Measurements from ENCODE around the gene SNORC. TPM values are rescaled to one million over a fixed set of nuclear protein-coding genes. Genes with fewer than 3 reads are reported as not detected.

Gene SNORC
- total RNA-seq, 6 experiments from 2014 or later = 0.55 to 1.2 (median 0.67) TPM

GRCh38 chr2:232908695-232909094, 38.6 kb downstream of the SNORC start:
- peaks cover 20% of the 10 kb centered on the region for H3K9me3 Mint-ChIP-seq
- no peak for DNase-seq
- H3K4me1 Mint-ChIP-seq (ENCODE audit: low read depth) = no peaks in the 10 kb centered on the region
- H3K4me3 Mint-ChIP-seq = no peak overlapping the region
- H3K27ac Mint-ChIP-seq = no peak overlapping the region
- TF ChIP-seq CTCF (IDR thresholded peaks at IDR 0.05) = no peak
- H3K36me3 Mint-ChIP-seq (ENCODE audit: low read depth) = 0 out of 2 replicates have a peak, but pooled peaks cover 8% of the 10 kb centered on the region
- H3K27me3 Mint-ChIP-seq (ENCODE audit: insufficient read depth) = peaks cover 10% of the 10 kb centered on the region

GRCh38 chr2:232910376-232910775, 40.3 kb downstream of the SNORC start:
- H3K36me3 Mint-ChIP-seq (ENCODE audit: low read depth) = 0 out of 2 replicates have a peak, but pooled peaks cover 8% of the 10 kb centered on the region
- H3K27ac Mint-ChIP-seq = no peak overlapping the region
- H3K4me3 Mint-ChIP-seq = no peak overlapping the region
- no peak for TF ChIP-seq CTCF (IDR thresholded peaks at IDR 0.05)
- no peak for DNase-seq
- peaks cover 20% of the 10 kb centered on the region for H3K9me3 Mint-ChIP-seq
- no peaks in the 10 kb centered on the region for H3K4me1 Mint-ChIP-seq (ENCODE audit: low read depth)
- peaks cover 14% of the 10 kb centered on the region for H3K27me3 Mint-ChIP-seq (ENCODE audit: insufficient read depth)

GRCh38 chr2:232911712-232912277, 41.7 kb downstream of the SNORC start:
- DNase-seq = no peak
- no peak overlapping the region for H3K4me3 Mint-ChIP-seq
- no peak overlapping the region for H3K27ac Mint-ChIP-seq
- no peaks in the 10 kb centered on the region for H3K4me1 Mint-ChIP-seq (ENCODE audit: low read depth)
- 0 out of 2 replicates have a peak, but pooled peaks cover 8% of the 10 kb centered on the region for H3K36me3 Mint-ChIP-seq (ENCODE audit: low read depth)
- H3K27me3 Mint-ChIP-seq (ENCODE audit: insufficient read depth) = peaks cover 14% of the 10 kb centered on the region
- H3K9me3 Mint-ChIP-seq = peaks cover 20% of the 10 kb centered on the region
- TF ChIP-seq CTCF (IDR thresholded peaks at IDR 0.05) = no peak

GRCh38 chr2:232913903-232914302, 43.8 kb downstream of the SNORC start:
- Mint-ChIP-seq H3K36me3 (ENCODE audit: low read depth) (0 out of 2 replicates have a peak, but pooled peaks cover 8% of the 10 kb centered on the region), H3K27me3 (ENCODE audit: insufficient read depth) (peaks cover 11% of the 10 kb centered on the region), H3K4me1 (ENCODE audit: low read depth) (no peaks in the 10 kb centered on the region), H3K27ac (no peak overlapping the region), H3K4me3 (no peak overlapping the region), H3K9me3 (peaks cover 20% of the 10 kb centered on the region)
- no peak for DNase-seq
- TF ChIP-seq CTCF (IDR thresholded peaks at IDR 0.05) = no peak

- TF ChIP-seq CTCF (IDR thresholded peaks at IDR 0.05) = no peak
- H3K9me3 Mint-ChIP-seq = no peaks in the 10 kb centered on the region; the same call in 1 of the 2 replicates
- no peaks in the 10 kb centered on the region; the same call in 1 of the 2 replicates for H3K4me1 Mint-ChIP-seq (ENCODE audit: low read depth)
- no peaks in the 10 kb centered on the region for H3K36me3 Mint-ChIP-seq (ENCODE audit: low read depth)
- peaks cover 17% of the 10 kb centered on the region for H3K27me3 Mint-ChIP-seq (ENCODE audit: insufficient read depth)
- no peak for DNase-seq
- no peak overlapping the region for H3K27ac Mint-ChIP-seq
- H3K4me3 Mint-ChIP-seq = no peak overlapping the region
Observed at GRCh38 chr2:232919141-232919540, 49.1 kb downstream of the SNORC start.

Measured in HFFc6 (cell line).